GM18511 (cell line): ENCODE results near the gene FOXP1.

Experiments used
- ATAC-seq: cut with Tn5 transposase; IDR thresholded peaks from one replicate; pipeline ENCODE4 v1.9.1; 2021; ENCODE audit warnings: mild to moderate bottlenecking, moderate library complexity; ENCODE audit not compliant: unreplicated experiment

Gene FOXP1

DNA sequence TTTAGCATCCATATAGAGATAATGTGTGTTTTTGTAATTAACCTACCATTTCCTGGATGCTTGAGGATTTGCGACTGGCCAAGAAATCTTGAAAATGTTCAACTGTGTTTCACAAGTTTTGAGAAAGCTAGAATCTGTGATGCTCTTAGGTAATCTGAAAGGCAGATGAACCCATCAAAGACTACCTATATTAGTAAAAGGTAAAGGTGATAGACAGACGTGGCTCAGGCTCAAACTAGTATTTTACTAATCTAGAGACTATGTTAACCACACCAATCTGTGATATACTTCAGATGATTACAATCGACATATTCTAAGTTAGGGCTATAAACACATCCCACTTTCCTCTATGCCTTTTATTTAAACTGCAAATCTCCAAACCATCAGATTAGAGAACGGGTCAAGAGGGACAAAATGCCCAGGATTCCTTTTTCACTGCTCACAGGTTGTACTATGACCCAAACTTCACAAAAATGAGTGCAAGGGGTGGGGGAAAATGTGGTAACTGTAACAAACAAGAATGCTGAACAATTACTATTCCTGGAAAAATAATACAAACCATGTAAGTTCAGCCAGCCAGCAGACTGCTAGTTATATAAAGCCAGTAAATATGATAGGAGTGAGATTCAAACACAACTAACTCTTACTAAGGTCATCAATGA is 295.1 kb downstream of the FOXP1 start:
- ATAC-seq = no peak

DNA sequence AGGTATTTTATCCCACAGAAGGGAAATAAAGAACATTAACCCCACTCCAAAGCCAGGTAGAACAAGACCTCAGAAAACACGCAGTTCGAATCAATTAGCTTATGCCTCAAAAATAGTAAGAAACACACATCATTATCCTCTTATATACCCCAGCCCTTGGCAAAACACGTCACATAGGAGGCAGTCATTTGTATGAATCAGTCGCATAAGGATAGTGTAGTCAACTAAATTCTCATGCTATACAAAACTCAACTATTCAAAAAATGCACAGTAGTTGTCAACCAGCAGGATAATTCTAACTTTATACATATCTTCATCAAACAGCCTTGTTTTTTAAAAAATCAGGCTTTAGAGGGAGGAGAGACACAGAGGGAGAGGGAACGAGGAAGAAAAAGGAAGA is 298.4 kb downstream of the FOXP1 start:
- ATAC-seq = no peak

DNA sequence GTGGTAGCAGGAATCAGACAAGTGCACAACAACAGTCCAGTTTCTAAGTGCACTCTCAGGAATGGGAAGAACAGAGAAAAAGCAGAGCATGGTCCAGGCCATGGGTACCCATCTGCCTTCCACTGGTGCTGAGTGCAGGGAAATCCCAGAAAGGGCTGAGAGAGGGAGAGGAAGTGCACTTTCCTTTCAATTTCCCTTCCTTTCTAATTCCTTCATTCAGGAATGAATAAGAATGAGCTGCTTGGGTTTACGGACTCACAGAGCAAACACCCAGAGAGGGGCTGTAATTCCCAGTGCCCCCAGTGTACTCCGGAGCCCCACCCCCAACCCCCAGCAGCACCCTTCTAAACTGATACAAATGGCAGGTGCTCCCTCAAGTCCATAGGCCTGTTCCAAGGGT is 300.6 kb downstream of the FOXP1 start:
- ATAC-seq = no peak

DNA sequence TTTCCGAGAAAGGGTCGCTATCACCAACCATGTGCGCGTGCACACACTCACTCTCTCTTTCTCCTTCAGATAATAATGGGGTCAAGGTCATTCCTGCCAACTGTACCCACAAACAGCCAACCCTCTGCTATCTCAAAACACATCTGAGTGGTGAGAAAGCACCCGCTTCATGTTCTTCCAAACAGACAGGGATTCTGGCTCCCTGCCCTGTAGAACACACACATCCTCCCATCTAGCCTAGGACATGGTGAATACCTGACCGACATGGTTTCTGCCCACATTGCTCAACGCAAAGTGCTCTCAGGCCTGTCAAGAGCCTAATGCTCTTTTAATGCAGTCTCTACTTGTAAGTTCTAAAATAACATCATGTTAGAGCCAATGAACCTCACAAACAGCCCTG is 302.2 kb downstream of the FOXP1 start:
- ATAC-seq = no peak

DNA sequence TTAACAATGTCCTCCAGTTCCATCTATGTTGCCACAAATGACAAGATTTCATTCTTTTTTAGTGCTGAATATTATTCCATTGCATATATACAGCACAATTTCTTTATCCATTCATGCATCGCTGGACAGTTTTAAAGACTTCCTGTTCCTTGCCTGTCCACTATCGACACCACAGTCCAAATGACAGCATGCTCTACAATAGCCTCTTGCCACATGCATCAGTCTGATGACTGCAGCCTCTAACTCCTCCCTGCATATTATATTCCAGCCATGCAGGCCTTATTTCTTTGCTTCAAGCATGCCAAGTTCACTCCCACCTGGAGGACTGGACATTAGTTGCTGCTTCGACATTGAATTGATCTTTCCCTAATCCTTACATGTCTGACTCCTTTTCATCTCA is 306.2 kb downstream of the FOXP1 start:
- no peak for ATAC-seq

DNA sequence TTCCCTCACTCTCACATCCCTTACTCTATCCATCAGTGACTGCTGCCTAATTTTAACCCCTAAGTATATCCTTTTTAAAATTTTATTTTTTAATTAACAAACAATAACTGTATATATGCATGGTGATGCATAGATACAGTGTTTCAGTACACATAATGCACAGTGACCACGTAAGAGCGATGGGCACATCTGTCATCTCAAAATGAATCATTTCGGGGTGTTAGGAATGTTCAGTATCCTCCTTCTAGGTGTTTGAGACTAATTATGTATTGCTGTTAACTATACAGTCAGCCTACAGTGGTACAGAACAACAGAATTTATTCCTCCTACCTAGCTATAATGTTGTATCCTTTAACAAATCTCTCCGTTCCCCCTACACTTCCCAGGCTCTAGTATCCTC is 307.0 kb downstream of the FOXP1 start:
- no peak for ATAC-seq

DNA sequence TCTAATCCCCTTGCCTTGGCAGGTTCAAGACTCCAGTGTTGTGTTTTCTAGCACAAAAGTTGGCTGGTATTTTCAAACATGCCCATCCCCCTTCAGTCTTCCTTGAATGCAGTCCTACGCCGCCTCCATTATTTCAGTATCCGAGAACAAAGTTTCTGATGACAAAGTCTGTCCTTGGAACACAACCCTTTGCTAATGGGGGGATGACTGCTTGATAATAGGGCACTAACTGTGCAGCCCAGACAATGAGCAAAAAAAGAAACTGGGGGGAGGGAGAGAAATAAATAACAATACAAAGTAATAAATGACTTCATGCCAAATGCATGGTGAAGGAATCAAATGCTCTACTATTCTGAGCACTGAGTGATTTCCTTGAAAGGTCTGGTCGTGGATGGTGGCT is 310.1 kb downstream of the FOXP1 start:
- no peak for ATAC-seq

DNA sequence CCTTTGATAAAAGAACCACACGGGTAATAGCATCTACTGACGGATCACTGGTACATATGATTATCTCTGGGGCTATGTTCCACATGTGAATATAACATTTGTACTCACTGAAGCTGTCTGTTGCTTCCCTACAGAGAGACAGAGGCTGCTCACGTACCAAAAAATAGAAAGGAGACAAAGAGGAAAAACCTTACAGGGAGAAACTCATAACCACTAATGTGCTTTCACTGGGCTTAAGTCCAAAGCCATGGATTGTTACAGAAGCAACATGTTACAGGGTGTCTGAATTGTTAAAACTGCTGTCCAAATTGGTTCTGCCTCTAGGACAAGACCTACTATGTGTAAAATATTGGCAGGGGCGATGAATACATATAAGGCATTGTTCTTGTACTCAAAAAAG is 311.9 kb downstream of the FOXP1 start:
- ATAC-seq = no peak

DNA sequence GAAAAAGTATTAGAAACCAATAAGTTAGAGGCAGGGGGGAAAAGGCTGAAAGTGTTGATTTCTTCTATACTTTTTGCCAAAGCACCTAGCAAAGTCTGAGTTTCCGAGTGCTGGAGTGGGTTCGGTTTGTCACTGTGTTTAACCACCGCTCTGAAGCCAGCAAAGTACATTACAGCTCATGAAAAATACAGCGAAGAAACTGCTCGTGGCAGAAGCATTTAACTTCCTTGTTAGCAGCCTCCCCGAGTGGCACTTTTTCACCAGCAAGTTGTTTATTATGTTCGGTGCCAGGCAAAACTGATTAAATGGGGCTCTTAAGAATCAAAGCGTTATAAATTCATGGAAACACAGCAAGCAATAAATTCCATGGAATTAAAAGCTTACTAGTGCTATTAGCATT is 313.6 kb downstream of the FOXP1 start:
- no peak for ATAC-seq

DNA sequence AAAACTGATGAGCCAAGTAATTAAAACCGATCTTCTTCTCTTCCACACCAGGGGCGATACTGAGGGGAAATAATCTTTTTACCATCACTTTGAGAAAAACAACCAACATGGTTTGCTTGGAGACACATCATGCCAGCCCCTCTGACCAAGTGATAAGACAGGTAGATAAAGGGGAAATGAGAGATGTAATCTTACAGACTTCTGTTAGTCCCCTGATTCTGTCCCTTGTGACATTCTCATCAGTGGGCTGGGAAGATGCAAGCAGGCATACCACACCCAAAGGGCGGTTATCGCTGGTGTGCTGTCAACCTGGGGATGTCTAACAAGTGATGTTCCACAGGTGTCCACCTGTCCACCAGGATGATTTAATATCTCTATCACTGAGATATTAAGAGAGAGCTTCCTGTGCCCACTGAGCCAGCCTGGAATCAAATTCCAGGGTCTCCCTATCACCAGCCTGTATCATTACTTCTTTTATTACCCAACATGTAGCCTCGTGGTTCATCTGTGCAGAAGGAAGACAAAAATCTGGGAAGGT is 315.0 kb downstream of the FOXP1 start:
- ATAC-seq = no peak

DNA sequence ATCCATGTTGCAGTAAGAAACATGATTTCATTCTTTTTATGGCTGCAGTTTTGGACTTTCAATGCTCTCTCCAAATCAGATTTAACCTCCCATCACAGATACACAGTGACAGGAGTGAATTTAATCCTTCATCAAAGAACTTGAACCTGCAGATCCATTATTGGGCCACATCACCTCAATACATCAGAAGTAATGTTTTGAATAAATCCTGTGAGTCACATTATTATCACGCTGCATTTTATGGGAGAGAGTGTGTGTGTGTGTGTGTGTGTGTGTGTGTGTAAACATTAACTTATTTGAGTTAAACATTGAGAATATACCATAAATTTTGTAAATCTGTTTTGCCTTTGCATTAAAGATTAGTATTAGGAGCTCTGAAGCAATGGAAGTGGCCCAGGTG is 316.7 kb downstream of the FOXP1 start:
- ATAC-seq = no peak

DNA sequence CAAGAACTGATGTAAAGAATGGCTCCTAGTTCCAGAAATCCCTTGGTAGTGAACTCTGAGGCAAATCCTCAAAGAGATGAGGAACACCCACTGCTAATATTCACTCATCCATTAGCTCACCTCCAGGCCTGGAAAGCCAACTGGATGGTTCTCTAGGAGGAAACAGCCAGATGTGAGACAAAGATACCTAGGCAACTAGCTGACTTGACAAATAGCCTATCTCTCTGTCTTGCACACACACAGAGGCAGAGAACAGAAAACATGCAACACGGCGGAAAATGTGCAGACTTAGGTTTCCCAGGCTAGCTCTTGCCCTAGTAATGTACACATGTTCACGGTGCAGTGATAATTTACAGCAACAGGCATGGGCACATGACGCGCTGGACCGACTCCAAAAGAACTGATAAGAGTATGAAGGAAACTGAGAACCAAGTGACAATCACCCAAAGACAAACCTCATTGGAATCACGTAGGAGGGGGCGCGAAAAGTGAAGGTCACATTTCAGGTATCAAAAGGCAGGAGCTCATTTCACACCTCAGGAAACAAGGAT is 318.1 kb downstream of the FOXP1 start:
- ATAC-seq = no peak

DNA sequence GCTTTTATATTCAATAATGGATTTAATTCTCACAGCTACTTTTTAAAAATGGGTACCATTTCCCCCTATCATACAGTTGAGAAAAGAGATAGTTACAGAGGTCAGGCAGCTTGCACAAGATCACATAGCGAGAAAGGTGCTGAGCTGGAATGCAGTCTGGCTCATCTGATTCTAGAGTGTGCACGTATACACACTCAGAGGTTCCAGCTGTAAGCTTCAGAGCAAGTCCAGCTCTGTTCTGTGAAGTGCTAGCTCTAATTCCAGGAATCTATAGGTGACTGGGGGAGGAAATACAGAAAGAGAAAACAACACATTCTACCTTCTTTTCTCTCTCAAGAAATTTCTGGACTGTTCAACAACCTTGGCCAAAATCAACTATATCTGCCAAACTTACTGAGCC is 318.7 kb downstream of the FOXP1 start:
- no peak for ATAC-seq

DNA sequence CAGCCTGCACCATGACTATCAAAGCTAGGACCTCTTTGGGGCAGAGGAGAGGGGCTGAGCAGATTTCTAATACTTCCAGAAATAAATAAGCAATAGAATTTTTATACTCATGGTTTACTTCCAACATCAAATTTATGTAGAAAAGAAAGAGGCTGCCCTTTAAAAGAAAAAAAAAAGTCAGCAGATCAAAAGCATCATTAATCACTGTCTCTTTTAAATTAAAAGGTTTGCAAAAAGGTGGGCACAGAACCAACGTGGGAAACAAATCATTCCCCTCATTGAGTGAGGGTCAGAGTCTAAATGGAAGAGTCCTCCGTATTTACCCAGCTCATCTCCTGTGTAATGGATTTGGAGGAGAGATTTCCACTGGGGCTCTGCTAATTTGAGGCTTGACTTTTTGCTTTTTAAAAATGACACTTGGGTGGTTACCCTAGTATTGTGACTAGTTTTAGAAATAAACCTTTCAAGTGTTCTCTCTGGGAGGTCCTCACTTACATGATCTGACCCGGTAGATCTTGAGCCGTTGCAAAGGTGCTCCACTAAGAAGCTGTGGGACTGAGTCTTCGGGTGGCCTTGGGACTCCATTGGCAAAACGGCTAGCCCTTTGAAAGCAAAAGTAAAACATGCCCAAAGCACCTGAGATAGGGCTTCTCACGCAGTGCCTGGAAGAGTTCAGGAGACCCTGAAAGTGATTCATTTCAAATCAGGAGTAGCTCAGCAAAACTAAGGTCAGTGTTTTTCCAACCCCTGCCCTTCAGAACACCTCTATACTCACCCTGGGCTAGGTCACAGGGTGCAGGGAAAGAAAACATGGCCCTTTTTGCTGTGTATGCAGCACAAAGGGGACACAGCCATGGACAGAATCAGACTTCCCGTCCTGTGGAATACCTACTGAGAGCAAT is 320.9 kb downstream of the FOXP1 start:
- ATAC-seq = no peak

DNA sequence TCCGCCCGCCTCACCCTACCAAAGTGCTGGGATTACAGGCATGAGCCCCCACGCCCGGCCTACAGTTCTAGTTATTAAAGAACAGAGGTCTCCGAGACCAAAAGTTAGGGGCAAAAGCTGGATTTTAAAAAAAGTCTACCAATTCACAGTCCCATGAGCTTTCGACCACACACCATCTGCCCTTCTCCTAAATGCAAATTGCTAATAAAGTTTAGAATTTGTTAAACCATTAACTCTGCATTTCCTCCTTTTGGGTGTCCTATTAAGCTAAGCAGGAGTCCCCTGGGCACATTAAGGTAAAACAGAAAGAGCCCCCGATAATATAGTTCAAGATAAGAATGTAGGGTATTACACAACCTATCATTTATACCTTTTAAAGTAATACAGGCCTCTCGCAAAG is 322.7 kb downstream of the FOXP1 start:
- peak; percentile 61 for ATAC-seq

DNA sequence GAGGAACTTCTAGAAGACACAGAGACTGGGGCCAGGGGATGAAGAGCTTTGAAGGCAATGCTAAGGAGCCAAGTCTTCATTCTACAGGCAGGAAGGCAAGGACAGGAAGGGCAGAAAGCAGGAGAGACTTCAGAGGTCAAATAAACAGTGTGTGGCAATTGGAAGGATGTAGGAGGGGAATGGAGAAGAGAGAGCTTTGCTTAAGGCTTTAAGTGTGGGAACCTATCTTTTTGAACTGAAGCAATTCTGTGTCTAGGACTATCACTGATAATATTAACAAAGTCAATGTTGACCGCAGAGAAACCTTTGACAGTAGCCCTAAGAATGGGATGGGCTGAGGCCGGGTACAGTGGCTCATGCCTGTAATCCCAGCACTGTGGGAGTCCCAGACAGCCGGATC is 325.0 kb downstream of the FOXP1 start:
- ATAC-seq = no peak

DNA sequence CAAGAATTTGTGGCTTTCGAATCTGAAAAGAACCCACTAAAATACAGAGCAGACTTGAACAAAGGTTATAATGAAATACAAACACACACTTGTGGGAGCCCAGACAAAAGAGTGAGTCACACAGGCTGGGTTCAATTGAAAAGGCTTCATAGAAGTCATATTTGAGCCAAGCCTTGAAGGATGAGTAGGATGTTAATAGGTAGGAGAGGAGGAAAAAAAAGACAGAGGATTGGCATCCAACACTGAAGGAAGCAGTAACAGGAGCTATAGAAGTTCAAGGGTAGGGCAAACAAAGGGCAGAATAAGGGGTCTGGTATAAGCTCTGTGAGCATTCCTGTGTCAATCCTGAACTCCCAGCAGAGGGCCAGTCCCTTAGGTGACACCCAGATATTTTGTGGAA is 325.4 kb downstream of the FOXP1 start:
- ATAC-seq = no peak

DNA sequence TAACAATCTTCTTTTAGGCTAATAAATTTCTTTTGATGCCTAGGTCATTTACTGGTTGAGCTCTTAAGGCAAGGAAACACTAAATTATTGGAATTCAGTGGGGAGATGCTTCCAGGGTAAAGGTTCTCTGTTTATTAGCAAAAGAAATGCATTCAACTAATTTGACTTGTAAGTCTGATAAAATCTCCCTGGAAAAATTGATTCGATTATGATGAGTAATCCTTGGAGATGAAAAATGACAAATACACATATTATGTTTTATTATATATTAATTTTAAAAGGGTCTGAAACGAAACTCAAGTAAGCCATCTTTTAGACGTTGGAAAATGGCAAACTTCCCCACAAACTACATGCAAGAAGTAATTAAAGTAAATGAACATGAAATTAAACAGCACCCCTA is 328.0 kb downstream of the FOXP1 start:
- no peak for ATAC-seq

DNA sequence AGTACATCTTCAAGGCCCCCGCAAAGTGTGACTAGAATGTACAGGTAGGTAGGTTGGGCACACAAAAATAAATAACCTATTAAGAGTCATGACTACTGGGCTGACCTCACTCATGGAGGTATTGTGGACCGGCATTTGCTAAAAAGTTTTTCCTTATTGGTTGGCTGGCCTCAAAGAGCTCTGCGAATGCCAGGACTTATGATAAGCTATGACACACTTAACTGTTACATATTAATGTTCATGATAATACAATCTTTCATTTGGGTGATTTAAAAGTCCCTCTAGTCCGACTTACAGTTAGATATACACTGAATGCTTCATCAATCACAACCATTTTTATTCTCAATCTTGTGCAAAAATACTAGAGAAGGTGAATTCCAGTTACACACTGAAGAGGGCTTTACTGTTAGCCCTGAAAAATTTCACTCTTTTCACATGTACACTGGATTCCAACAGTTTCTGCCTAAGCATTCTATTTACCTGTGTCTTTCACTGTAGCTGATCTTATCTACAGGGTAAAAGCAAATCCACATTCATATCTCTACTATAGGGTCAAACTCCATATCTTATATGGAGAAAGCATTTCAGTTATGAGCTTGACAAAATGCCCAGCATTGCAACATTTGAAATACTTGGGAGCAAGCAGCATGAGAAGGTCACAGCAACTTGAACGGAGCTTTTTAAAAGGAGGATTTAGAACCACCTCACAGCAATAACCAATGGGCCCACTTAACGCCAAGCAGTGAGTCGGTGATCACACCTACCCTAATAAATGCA is 329.1 kb downstream of the FOXP1 start:
- no peak for ATAC-seq

DNA sequence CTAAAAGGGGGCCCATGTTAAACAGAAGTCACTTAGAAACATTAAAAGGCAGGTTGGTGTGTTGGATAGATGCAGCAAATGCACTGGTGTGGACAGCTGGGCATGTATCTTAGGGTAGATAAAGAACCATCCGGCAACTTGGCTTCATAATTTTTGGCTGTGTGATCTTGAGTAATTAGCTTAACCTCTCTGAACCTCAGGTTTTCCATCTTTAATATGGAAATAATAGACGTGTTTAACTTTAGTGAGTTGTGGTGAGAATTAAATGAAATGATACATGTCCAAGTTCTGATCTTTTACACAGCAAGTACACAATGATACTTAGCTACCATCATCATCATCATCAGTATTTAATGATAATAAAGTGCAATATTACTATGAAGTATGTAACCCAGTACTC is 330.4 kb downstream of the FOXP1 start:
- no peak for ATAC-seq

DNA sequence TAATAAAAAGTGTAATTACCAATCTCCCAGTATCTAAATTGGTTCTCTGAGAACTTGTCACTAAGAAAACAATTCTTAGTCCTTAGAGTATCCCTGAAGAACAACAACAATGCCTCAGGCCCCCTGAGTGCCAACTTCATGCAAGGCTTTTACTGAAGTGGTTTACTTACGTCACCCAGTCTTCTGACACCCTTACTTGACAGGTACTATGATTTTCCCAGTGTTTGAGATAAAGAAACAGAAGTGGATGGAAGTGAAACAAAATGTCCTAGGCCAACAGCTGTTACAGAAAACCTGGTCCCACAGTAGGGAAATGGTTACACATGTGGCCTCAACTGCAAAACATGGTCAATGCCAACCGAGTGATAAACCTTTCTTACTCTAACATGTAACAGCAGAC is 331.1 kb downstream of the FOXP1 start:
- no peak for ATAC-seq
